Thoracic aorta (tissue), 2 donors: Measurements from ENCODE around the gene TYK2. TPM values are rescaled to one million over a fixed set of nuclear protein-coding genes. Genes with fewer than 3 reads are reported as not detected.

Source experiments
- ATAC-seq: fragments of 150-250 bp; one replicate; pipeline ENCODE4 v1.8.0; 2017; ENCODE audit warnings: low read depth; ENCODE audit not compliant: insufficient number of reproducible peaks, low FRiP score
- DNase-seq: peaks from one replicate; pipeline ENCODE4 v3.0.0-alpha.2; 2020; ENCODE audit warnings: low spot score
- H3K27ac ChIP-seq, 2 donors: fragments of 200-600 bp; sonication (generic); 1 replicate in 1 of 2; 2 replicates in 1 of 2; pipeline ENCODE4 v1.5.1; 2016; ENCODE audit warnings: mild to moderate bottlenecking in 2 of 2, moderate library complexity in 2 of 2
- H3K27me3 ChIP-seq: fragments of 200-600 bp; sonication (generic); replicated peaks from 2 replicates; pipeline ENCODE4 v1.6.0; 2016; ENCODE audit warnings: mild to moderate bottlenecking; ENCODE audit not compliant: insufficient read depth
- H3K36me3 ChIP-seq: fragments of 200-600 bp; sonication (generic); one replicate; pipeline ENCODE4 v1.5.1; 2016
- H3K4me1 ChIP-seq, 2 donors: fragments of 200-600 bp; sonication (generic); 1 replicate in 1 of 2; 2 replicates in 1 of 2; pipeline versions ENCODE4 v1.5.1 to v1.6.0; 2016; ENCODE audit warnings: low read depth in 2 of 2, mild to moderate bottlenecking in 1 of 2; ENCODE audit not compliant: control insufficient read depth in 1 of 2
- H3K4me3 ChIP-seq: fragments of 200-600 bp; sonication (generic); 2 replicates; pipeline ENCODE4 v1.5.1; 2016; ENCODE audit warnings: mild to moderate bottlenecking
- H3K9me3 ChIP-seq: fragments of 200-600 bp; sonication (generic); 2 replicates; pipeline ENCODE4 v1.5.1; 2016
- total RNA-seq, 2 donors: library from RNA; depleted of rRNA; stranded (reverse); fragments of >200 nt; gene quantifications; one replicate each; pipeline versions ENCODE4 v1.1.0 to v1.2.3, GENCODE V29; 2016
- TF ChIP-seq, protein P1 (sequence below): fragments of 200-600 bp; sonication (generic); IDR thresholded peaks from one replicate; pipeline ENCODE4 v1.5.1; 2019; ENCODE audit warnings: antibody characterized with exemption

TYK2 gene
- total RNA-seq, 2 donors from 2014 or later, result 79.3 to 96.7 TPM

DNA sequence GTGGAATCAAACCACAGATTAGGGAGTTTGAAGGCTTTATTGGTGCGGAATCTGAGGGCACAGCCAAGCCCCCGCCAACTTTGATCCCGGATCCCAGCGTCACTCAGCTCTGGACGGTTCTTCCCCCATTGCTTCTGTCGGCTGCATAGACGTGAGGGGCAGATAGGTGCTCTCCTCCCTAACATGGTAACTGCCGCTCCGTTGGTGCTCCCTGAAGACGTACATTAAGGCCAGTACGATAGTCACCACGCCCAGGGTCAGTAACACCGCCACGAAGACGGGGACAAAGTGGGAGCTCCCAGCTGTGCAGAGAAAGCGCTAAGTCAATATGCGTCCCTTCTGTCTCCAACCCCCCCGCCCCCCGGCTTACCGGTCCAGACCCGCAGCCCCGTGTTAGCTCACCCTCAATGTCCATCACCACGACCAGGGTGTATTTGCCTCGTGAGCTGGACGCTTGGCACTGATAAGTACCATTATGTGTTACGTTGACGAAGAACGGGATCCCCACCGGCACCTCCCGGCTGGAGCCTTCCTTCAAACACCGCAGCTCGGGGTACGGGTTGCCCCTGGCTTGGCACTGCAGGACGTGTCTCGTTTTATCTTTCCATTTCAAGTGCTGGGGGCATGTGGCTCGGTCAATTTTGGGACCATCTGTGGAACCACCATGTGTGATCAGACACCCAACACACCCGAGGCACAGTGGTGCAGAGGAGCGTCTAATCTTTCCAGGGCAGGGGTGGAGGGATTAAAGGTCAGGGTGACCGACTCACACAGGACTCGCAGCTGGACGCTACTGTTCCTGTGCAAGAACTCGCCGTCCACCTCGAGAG lies 46.4 kb downstream of the TYK2 start:
- no peak for ATAC-seq
- Histone ChIP-seq H3K36me3 (peaks cover 12% of the 10 kb centered on the region), H3K4me1 (peaks cover 14 to 23% of the 10 kb centered on the region in 2 donors), H3K9me3 (no peaks in the 10 kb centered on the region), H3K27ac (peak overlapping the region; percentile 83 to 96), H3K27me3 (no peaks in the 10 kb centered on the region), H3K4me3 (peak overlapping the region; percentile 100)
- no peak for DNase-seq
- TF ChIP-seq, protein P1, sequence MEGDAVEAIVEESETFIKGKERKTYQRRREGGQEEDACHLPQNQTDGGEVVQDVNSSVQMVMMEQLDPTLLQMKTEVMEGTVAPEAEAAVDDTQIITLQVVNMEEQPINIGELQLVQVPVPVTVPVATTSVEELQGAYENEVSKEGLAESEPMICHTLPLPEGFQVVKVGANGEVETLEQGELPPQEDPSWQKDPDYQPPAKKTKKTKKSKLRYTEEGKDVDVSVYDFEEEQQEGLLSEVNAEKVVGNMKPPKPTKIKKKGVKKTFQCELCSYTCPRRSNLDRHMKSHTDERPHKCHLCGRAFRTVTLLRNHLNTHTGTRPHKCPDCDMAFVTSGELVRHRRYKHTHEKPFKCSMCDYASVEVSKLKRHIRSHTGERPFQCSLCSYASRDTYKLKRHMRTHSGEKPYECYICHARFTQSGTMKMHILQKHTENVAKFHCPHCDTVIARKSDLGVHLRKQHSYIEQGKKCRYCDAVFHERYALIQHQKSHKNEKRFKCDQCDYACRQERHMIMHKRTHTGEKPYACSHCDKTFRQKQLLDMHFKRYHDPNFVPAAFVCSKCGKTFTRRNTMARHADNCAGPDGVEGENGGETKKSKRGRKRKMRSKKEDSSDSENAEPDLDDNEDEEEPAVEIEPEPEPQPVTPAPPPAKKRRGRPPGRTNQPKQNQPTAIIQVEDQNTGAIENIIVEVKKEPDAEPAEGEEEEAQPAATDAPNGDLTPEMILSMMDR, result no peak

DNA sequence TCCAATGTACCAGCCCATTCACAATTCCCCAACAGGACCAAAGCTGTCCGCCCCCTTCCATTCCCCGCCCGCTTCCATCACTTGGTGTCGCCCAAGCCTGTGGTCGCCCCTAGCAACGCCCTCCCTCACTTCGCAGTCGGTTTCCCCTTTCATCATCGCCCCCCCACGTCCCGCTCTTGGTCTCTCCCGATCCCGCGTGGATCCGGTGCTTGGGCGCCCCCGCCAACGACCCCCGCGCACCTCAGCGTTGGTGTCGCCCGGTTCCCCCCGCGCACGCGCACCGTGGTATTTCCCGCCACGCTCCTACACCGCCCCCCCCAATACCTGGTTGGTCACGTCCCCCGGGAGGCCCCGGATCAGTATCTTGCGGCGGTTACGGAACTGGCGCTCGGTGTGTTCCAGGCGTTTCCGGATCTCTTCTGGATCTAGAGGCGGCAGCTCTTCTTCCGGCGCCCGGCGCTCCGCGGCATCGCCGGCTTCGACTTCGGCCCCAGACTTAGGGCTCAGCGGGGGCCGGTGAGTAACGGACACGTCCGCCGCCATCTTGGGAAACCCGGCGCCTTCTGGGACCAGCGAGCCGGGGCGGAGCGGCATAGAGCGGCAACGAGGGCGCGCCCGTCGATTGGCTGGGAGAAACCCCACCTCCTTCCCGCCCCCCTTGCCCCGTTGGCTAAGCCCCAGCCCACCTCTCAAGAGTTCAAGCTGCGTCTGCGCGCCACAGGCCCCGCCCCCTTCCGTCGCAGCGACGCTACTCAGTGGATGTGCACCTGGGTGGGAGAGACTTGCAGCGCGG lies 47.2 kb downstream of the TYK2 start, which contains the start of gene RAVER1:
RAVER1 (minus strand) TSS at position 565 of the 793 bp plus-strand sequence; CDS start at position 543, 22 bp downstream.
- H3K36me3 ChIP-seq, result peaks cover 20% of the 10 kb centered on the region
- TF ChIP-seq, protein P1, result no peak
- H3K9me3 ChIP-seq, result no peaks in the 10 kb centered on the region
- peaks cover 14 to 23% of the 10 kb centered on the region in 2 donors for H3K4me1 ChIP-seq
- H3K4me3 ChIP-seq, result peak within 1 kb of the TSS; percentile 100
- peak; percentile 96 for ATAC-seq
- no peaks in the 10 kb centered on the region for H3K27me3 ChIP-seq
- DNase-seq, result peak; percentile 93
- peak within 1 kb of the TSS; percentile 83 to 96 for H3K27ac ChIP-seq

DNA sequence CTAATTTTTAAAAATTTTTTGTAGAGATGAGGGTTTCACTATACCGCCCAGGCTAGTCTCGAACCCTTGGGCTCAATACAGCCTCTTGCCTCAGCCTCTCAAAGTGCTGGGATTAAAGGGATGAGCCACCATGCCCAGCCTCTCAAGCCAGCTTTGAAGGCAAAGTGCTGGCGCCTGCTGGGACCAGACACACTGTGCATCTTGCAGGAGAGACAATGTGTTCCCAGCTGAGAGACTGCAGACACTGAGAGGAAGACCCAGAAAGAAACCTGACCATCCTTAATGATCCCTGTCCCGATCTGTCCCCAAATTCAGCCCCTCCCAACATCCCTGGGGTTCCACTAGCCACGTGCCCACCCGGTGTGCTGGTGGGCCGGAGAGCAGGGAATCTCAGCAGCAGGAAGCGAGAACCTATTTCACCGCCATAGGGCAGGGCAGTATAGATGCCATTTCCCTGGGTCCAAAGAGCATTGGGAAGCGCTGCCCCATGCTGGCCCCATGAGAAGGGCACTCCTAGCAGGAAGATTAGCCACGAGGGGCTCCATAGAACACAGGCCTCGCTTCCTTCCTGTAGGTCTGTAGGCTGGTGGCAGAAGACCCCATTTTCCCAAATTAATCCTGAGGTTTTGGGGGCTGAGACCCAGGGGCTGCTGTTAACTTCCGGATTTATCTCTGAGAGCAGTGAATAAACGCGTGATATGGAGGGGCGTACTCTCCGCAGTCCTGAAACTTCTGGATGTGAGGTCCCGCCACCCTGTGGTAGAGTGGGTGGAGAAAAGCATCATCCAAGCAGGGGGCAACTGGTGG lies 48.0 kb downstream of the TYK2 start:
- no peak for ATAC-seq
- peaks cover 14 to 23% of the 10 kb centered on the region in 2 donors for H3K4me1 ChIP-seq
- no peak for DNase-seq
- TF ChIP-seq, protein P1, result no peak
- H3K9me3 ChIP-seq, result no peaks in the 10 kb centered on the region
- H3K27me3 ChIP-seq, result no peaks in the 10 kb centered on the region
- H3K4me3 ChIP-seq, result peak overlapping the region; percentile 100
- H3K36me3 ChIP-seq, result peaks cover 28% of the 10 kb centered on the region
- H3K27ac ChIP-seq, result peak overlapping the region; percentile 83 to 96

DNA sequence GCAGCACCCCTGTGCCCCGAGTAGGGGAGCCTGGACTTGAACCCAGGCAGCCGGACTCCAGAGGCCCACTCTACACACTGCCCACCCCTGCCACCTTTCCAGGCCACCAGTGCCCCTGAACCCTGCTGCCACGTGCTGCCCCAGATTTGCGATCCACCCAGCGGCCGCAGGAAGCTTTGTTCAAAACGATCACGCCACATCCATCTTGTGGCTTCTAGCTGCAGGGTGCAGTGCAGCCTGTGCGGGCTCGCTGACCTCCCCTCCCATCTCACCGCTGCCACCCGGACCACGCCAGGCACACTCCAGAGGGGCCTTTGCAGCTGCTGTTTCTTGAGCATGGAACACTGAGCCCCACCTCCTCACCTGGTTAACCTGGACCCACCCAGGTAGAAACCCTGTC lies 50.8 kb downstream of the TYK2 start:
- no peak overlapping the region for H3K4me3 ChIP-seq
- ATAC-seq (no peak), DNase-seq (no peak)
- TF ChIP-seq, protein P1, result no peak
- no peaks in the 10 kb centered on the region for H3K27me3 ChIP-seq
- no peak overlapping the region for H3K27ac ChIP-seq
- H3K36me3 ChIP-seq, result peaks cover 47% of the 10 kb centered on the region
- no peaks in the 10 kb centered on the region for H3K9me3 ChIP-seq
- peaks cover 14 to 23% of the 10 kb centered on the region in 2 donors for H3K4me1 ChIP-seq
